SU-DHL-6 (cell line): ENCODE measurements around the gene GYG1.

Experiments used
- H2AFZ ChIP-seq: fragments of 200-600 bp; sonication (generic); 2 replicates; pipeline ENCODE4 v1.6.1; 2014; ENCODE audit warnings: low read depth, mild to moderate bottlenecking, moderate library complexity, mixed read lengths, antibody characterized with exemption, low read length; ENCODE audit not compliant: severe bottlenecking
- H3F3A ChIP-seq: fragments of 200-600 bp; shearing (Covaris generic); 2 replicates; pipeline ENCODE4 v1.6.0; 2016; ENCODE audit warnings: antibody characterized with exemption, mild to moderate bottlenecking; ENCODE audit not compliant: insufficient read depth
- H3K27ac ChIP-seq: fragments of 200-600 bp; sonication (generic); 2 replicates; pipeline ENCODE4 v1.5.1; 2016; ENCODE audit warnings: low read depth, mild to moderate bottlenecking, low read length, moderate library complexity, mixed read lengths
- H3K27me3 ChIP-seq: fragments of 200-600 bp; sonication (generic), shearing (Covaris generic); 2 replicates; pipeline ENCODE4 v1.6.0; 2014; ENCODE audit warnings: mild to moderate bottlenecking, low read length
- H3K36me3 ChIP-seq: fragments of 200-600 bp; sonication (generic); 2 replicates; pipeline ENCODE4 v1.6.1; 2014; ENCODE audit warnings: mild to moderate bottlenecking, low read length, mixed read lengths
- H3K4me2 ChIP-seq: fragments of 300-600, 200-600 bp; shearing (Covaris generic), sonication (generic); 2 replicates; pipeline ENCODE4 v1.6.0; 2014; ENCODE audit warnings: low read length, low read depth, mild to moderate bottlenecking; ENCODE audit not compliant: poor library complexity, severe bottlenecking
- H3K4me3 ChIP-seq: fragments of 200-600 bp; sonication (generic); 2 replicates; pipeline ENCODE4 v1.5.1; 2014; ENCODE audit warnings: antibody characterized with exemption, low read length, mild to moderate bottlenecking, mixed read lengths; ENCODE audit not compliant: insufficient read depth, poor library complexity, severe bottlenecking
- H3K79me2 ChIP-seq: fragments of 200-600 bp; sonication (generic); 2 replicates; pipeline ENCODE4 v1.6.1; 2014; ENCODE audit warnings: mild to moderate bottlenecking, low read length, moderate library complexity; ENCODE audit not compliant: insufficient read depth
- H3K9ac ChIP-seq: fragments of 200-600 bp; sonication (generic); 2 replicates; pipeline ENCODE4 v1.7.0; 2014; ENCODE audit warnings: mild to moderate bottlenecking, low read length
- H3K9me2 ChIP-seq: fragments of 200-600 bp; sonication (generic); replicated peaks from 2 replicates; pipeline ENCODE4 v1.6.1; 2014; ENCODE audit warnings: low read length; ENCODE audit not compliant: insufficient read depth
- H3K9me3 ChIP-seq: fragments of 200-600 bp; sonication (generic); 2 replicates; pipeline ENCODE4 v1.6.1; 2014; ENCODE audit warnings: low read length, mixed read lengths; ENCODE audit not compliant: insufficient read depth
- H4K20me1 ChIP-seq: fragments of 200-600 bp; sonication (generic); 2 replicates; pipeline ENCODE4 v1.6.1; 2014; ENCODE audit warnings: low read depth, mild to moderate bottlenecking, antibody characterized with exemption, low read length, moderate library complexity, mixed read lengths
- EZH2phosphoT487 ChIP-seq: fragments of 200-600 bp; sonication (generic), shearing (Covaris generic); conservative IDR thresholded peaks from 2 replicates; pipeline ENCODE4 v1.6.1; 2018; ENCODE audit warnings: mild to moderate bottlenecking, antibody characterized with exemption, low read length, moderate library complexity, mixed read lengths
- TF ChIP-seq, protein P1 (sequence below): fragments of 200-600 bp; sonication (generic); IDR thresholded peaks from one replicate; pipeline ENCODE4 v1.5.1; 2017; ENCODE audit warnings: antibody characterized with exemption, mild to moderate bottlenecking, low read length, moderate library complexity; ENCODE audit not compliant: insufficient read depth, poor library complexity, severe bottlenecking

GYG1 gene

DNA sequence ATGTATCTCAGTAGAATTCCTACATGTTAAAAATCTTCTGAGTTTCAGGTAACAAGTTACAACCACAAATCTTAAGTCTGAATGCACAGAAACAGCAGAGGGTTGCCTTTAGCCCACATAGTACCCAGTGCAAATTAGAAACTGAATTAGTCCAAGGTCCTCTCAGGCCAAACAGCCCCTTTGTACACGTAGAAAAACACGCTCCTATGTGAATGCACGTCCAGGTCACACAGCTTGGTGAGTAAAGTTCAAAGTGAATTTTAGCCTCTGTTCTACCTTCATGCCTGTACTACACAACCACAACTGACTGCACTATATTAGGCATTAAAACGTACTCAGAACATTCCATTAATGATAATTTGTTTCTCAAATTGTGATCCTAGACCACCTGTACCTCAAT lies 46.3 kb downstream of the GYG1 start:
- no peak for TF ChIP-seq EZH2phosphoT487
- Histone ChIP-seq H3K9ac (no peak overlapping the region), H3K9me3 (no peaks in the 10 kb centered on the region), H3K9me2 (no peaks in the 10 kb centered on the region), H3K27me3 (no peaks in the 10 kb centered on the region), H3K79me2 (no peaks in the 10 kb centered on the region), H3K27ac (no peak overlapping the region), H4K20me1 (no peaks in the 10 kb centered on the region), H3K4me3 (no peak overlapping the region), H3K36me3 (peaks cover 67% of the 10 kb centered on the region), H3F3A (peaks cover 11% of the 10 kb centered on the region; the same call in 1 of the 2 replicates), H2AFZ (no peak overlapping the region), H3K4me2 (no peak overlapping the region)

DNA sequence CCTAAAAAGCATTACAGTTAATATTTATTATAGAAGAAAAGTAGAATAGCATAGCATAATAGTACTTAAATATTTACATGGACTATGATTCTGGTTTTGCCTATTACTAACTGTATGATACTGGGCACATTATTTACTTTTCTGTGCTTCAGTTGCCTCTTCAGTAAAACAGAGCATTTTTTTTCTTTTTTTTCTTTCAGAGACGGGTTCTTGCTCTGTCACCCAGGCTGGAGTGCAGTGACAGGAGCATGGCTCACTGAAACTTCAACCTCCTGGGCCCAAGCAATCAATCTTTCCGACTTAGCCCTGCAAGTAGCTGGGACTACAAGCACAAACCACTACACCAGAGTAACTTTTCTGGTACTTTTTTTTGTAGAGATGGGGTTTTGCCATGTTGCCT lies 47.0 kb downstream of the GYG1 start:
- peaks cover 63% of the 10 kb centered on the region for H3K36me3 ChIP-seq
- no peaks in the 10 kb centered on the region for H4K20me1 ChIP-seq
- H2AFZ ChIP-seq = no peak overlapping the region
- H3K9me3 ChIP-seq = no peaks in the 10 kb centered on the region
- no peak overlapping the region for H3K27ac ChIP-seq
- no peak overlapping the region for H3K4me3 ChIP-seq
- no peaks in the 10 kb centered on the region for H3K79me2 ChIP-seq
- peaks cover 11% of the 10 kb centered on the region; the same call in 1 of the 2 replicates for H3F3A ChIP-seq
- no peaks in the 10 kb centered on the region for H3K27me3 ChIP-seq
- H3K9ac ChIP-seq = no peak overlapping the region
- no peak overlapping the region for H3K4me2 ChIP-seq
- TF ChIP-seq, protein P1, sequence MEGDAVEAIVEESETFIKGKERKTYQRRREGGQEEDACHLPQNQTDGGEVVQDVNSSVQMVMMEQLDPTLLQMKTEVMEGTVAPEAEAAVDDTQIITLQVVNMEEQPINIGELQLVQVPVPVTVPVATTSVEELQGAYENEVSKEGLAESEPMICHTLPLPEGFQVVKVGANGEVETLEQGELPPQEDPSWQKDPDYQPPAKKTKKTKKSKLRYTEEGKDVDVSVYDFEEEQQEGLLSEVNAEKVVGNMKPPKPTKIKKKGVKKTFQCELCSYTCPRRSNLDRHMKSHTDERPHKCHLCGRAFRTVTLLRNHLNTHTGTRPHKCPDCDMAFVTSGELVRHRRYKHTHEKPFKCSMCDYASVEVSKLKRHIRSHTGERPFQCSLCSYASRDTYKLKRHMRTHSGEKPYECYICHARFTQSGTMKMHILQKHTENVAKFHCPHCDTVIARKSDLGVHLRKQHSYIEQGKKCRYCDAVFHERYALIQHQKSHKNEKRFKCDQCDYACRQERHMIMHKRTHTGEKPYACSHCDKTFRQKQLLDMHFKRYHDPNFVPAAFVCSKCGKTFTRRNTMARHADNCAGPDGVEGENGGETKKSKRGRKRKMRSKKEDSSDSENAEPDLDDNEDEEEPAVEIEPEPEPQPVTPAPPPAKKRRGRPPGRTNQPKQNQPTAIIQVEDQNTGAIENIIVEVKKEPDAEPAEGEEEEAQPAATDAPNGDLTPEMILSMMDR = no peak
- TF ChIP-seq EZH2phosphoT487 = no peak
- H3K9me2 ChIP-seq = no peaks in the 10 kb centered on the region

DNA sequence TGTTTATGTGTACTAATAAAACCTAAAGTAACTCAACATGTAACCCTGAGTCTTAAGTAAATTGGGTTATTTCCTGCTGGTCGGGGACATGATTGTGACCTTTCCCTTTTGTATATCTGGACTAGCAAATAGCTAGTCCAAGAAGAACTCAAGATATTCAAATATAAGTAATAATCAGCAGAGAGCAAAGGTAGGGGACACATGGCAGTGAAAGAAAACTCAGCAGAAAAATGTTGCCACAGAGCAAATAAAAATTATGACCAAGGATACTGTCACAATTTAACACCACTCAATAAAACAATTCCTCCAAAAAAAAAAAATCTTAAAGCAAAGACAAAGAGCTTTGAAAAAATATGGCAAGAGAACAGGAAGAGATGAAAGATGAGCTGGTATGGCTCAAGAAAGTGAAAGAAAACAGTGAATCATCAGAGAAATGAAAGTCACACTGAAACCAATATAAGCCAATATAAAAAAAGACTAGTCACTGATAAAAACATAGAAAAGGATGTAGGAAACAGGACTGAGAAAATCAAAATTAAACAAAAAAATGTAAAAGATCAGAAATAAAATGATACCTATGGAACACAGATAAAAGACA lies 51.5 kb downstream of the GYG1 start:
- Histone ChIP-seq H3K36me3 (peaks cover 57% of the 10 kb centered on the region), H3K9me3 (no peaks in the 10 kb centered on the region), H3K79me2 (no peaks in the 10 kb centered on the region), H2AFZ (no peak overlapping the region), H3K27me3 (no peaks in the 10 kb centered on the region), H3K4me3 (no peak overlapping the region), H3K9ac (no peak overlapping the region), H3K27ac (no peak overlapping the region), H4K20me1 (no peaks in the 10 kb centered on the region), H3K4me2 (no peak overlapping the region), H3K9me2 (no peaks in the 10 kb centered on the region), H3F3A (0 out of 2 replicates have a peak, but pooled peaks cover 6% of the 10 kb centered on the region)
- TF ChIP-seq EZH2phosphoT487 = no peak
- TF ChIP-seq, protein P1 = no peak

DNA sequence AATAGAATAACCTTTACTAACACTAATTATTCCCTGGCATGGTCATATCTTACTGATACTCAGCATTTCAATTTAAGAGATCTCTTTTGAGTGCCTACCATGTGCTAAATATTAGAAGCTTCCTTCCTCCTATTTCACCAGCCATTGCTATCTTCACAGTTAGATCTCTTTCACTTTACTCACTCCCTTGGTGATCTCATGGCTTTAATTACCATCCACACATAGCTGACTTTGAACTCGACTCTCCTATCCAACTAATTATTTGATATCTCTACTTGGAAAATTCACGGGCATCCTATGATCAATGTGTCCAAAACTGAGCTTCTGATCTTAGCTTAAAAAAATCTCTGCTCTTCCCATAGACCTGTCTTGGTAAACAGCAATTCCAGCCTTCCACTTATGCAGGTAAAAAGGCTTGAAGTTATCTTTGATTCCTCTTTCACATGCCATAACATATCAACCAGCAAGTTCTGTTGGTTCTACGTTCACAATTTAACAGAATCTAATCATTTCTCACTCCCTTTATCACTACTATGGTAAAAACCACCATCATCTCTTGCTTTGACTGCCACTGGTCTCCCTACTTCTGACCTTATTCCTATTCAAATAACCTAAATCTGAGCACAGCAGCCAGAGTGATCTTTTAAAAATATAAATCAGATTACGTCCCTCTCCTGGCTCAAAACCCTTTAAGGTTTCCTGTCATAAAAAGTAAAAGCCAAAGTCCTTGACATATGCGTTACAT lies 53.2 kb downstream of the GYG1 start:
- TF ChIP-seq, protein P1 = no peak
- no peak for TF ChIP-seq EZH2phosphoT487
- Histone ChIP-seq H4K20me1 (no peaks in the 10 kb centered on the region), H3K4me3 (no peak overlapping the region), H3K36me3 (peaks cover 55% of the 10 kb centered on the region), H3K4me2 (no peak overlapping the region), H3F3A (0 out of 2 replicates have a peak, but pooled peaks cover 6% of the 10 kb centered on the region), H3K9ac (no peak overlapping the region), H3K9me3 (no peaks in the 10 kb centered on the region), H3K27ac (no peak overlapping the region), H3K27me3 (no peaks in the 10 kb centered on the region), H3K9me2 (no peaks in the 10 kb centered on the region), H2AFZ (no peak overlapping the region), H3K79me2 (no peaks in the 10 kb centered on the region)
